SK-N-SH (cell line): ENCODE results near the gene PPT2. TPM values are rescaled to one million over a fixed set of nuclear protein-coding genes. Genes with fewer than 3 reads are reported as not detected.
A peak's percentile ranks its signal among the peaks of the same experiment; 100 is the strongest.

Experiments
- CTCF ChIA-PET: fragments of 300-600, 350-600 bp; formaldehyde crosslinking; extraction: SDS; loops from one replicate; lab custom pipeline; 2021; lab: Yijun Ruan, JAX
- POLR2A ChIA-PET: fragments of 350-600 bp; sonication (Branson Sonifier 250); formaldehyde crosslinking; extraction: SDS; loops from one replicate; lab custom pipeline; 2020; ENCODE audit warnings: antibody characterized with exemption, inconsistent platforms; lab: Yijun Ruan, JAX
- DNase-seq: peaks from one replicate; pipeline ENCODE4 v3.0.0; 2012
- H2AFZ ChIP-seq: fragments of 200-600 bp; sonication (generic); 2 replicates; pipeline ENCODE4 v1.8.1; 2016; ENCODE audit warnings: antibody characterized with exemption, mild to moderate bottlenecking, low read depth
- H3F3A ChIP-seq: fragments of 200-600 bp; sonication (generic); replicated peaks from 2 replicates; pipeline ENCODE3; 2016; ENCODE audit warnings: antibody characterized with exemption, mild to moderate bottlenecking; ENCODE audit not compliant: insufficient read depth
- H3K27ac ChIP-seq, 2 experiments: fragments of 200-500 bp in 1 of 2; fragments of 200-600 bp in 1 of 2; sonication (Bioruptor generic) in 1 of 2; sonication (generic), shearing (Covaris generic) in 1 of 2; 2 replicates each; pipeline versions ENCODE4 v1.5.1 to v1.6.1; 2014 to 2016; ENCODE audit warnings: low read depth in 2 of 2, inconsistent platforms in 1 of 2, low read length in 1 of 2, mild to moderate bottlenecking in 1 of 2, mixed read lengths in 1 of 2
- H3K27me3 ChIP-seq: fragments of 200-600 bp; sonication (generic), shearing (Covaris generic); 2 replicates; pipeline ENCODE4 v1.6.1; 2016; ENCODE audit warnings: mixed run types; ENCODE audit not compliant: insufficient read depth
- H3K36me3 ChIP-seq, 2 experiments: fragments of 200-500 bp in 1 of 2; fragments of 200-600 bp in 1 of 2; sonication (Bioruptor generic) in 1 of 2; sonication (generic) in 1 of 2; replicated peaks in 1 of 2; 2 replicates each; pipeline versions ENCODE3 to v1.5.1; 2014 to 2016; ENCODE audit warnings: low read length in 1 of 2, mild to moderate bottlenecking in 1 of 2; ENCODE audit not compliant: insufficient read depth in 2 of 2, control insufficient read depth in 1 of 2
- H3K4me1 ChIP-seq, 2 experiments: fragments of 200-500 bp in 1 of 2; fragments of 200-600 bp in 1 of 2; sonication (Bioruptor generic) in 1 of 2; sonication (generic), shearing (Covaris generic) in 1 of 2; 2 replicates each; pipeline versions ENCODE4 v1.5.1 to v1.6.1; 2014 to 2016; ENCODE audit warnings: low read depth in 1 of 2, low read length in 1 of 2, mixed run types in 1 of 2; ENCODE audit not compliant: insufficient read depth in 2 of 2, control insufficient read depth in 1 of 2
- H3K4me2 ChIP-seq: fragments of 200-600 bp; sonication (generic), shearing (Covaris generic); 2 replicates; pipeline ENCODE4 v1.6.1; 2017; ENCODE audit warnings: mixed run types
- H3K4me3 ChIP-seq, 2 experiments: fragments of 200-500 bp in 1 of 2; fragments of 200-600 bp in 1 of 2; sonication (Bioruptor generic) in 1 of 2; sonication (generic), shearing (Covaris generic) in 1 of 2; 2 replicates each; pipeline versions ENCODE4 v1.5.1 to v1.8.1; 2014 to 2016; ENCODE audit warnings: low read depth in 2 of 2, inconsistent platforms in 1 of 2, low read length in 1 of 2, mild to moderate bottlenecking in 1 of 2, mixed read lengths in 1 of 2, moderate library complexity in 1 of 2
- H3K79me2 ChIP-seq: fragments of 200-600 bp; sonication (generic); 2 replicates; pipeline ENCODE4 v1.8.1; 2017; ENCODE audit warnings: mild to moderate bottlenecking; ENCODE audit not compliant: insufficient read depth
- H3K9ac ChIP-seq: fragments of 200-600 bp; sonication (generic); 2 replicates; pipeline ENCODE4 v1.6.1; 2017; ENCODE audit warnings: mixed run types
- H3K9me2 ChIP-seq: fragments of 200-600 bp; sonication (generic); 2 replicates; pipeline ENCODE4 v1.6.1; 2017; ENCODE audit warnings: mixed run types
- H3K9me3 ChIP-seq: fragments of 200-600 bp; sonication (generic); 2 replicates; pipeline ENCODE4 v1.6.1; 2017; ENCODE audit warnings: mixed run types, mild to moderate bottlenecking, moderate library complexity
- H4K20me1 ChIP-seq: fragments of 200-600 bp; sonication (generic); 2 replicates; pipeline ENCODE4 v1.6.1; 2017; ENCODE audit warnings: mild to moderate bottlenecking, mixed run types; ENCODE audit not compliant: insufficient read depth
- CHD2 ChIP-seq: fragments of 150-350 bp; IDR thresholded peaks from 2 replicates; pipeline ENCODE4 v1.6.1; 2018; ENCODE audit warnings: low read length; ENCODE audit not compliant: partially characterized antibody
- ELF1 ChIP-seq: IDR thresholded peaks from 2 replicates; pipeline ENCODE4 v1.4.0; 2012
- EP300 ChIP-seq, 2 experiments: IDR thresholded peaks; 2 replicates each; pipeline versions ENCODE4 v1.4.0 to v1.6.1; 2012; ENCODE audit warnings: borderline replicate concordance in 1 of 2, low read depth in 1 of 2, low read length in 1 of 2
- EZH2phosphoT487 ChIP-seq: fragments of 200-600 bp; sonication (generic); IDR thresholded peaks from 2 replicates; pipeline ENCODE4 v1.6.1; 2017; ENCODE audit warnings: low read depth, mixed run types, mild to moderate bottlenecking, antibody characterized with exemption, moderate library complexity, borderline replicate concordance
- FOXJ3 ChIP-seq: sonication (generic); formaldehyde crosslinking; IDR thresholded peaks from 2 replicates; pipeline ENCODE4 v1.5.1; 2020; ENCODE audit warnings: mild to moderate bottlenecking, missing genetic modification reagents
- GABPA ChIP-seq: IDR thresholded peaks from 2 replicates; pipeline ENCODE4 v1.4.0; 2012; ENCODE audit warnings: low read depth, mild to moderate bottlenecking
- GATA2 ChIP-seq: sonication (generic); formaldehyde crosslinking; IDR thresholded peaks from 2 replicates; pipeline ENCODE4 v1.5.0; 2020; ENCODE audit warnings: mild to moderate bottlenecking, missing genetic modification reagents
- MAX ChIP-seq: IDR thresholded peaks from 2 replicates; pipeline ENCODE4 v1.4.0; 2012; ENCODE audit warnings: low read depth
- MEF2A ChIP-seq: IDR thresholded peaks from 2 replicates; pipeline ENCODE4 v1.4.0; 2012; ENCODE audit warnings: low read depth, borderline replicate concordance
- MXI1 ChIP-seq: IDR thresholded peaks from 2 replicates; pipeline ENCODE4 v1.6.1; 2012; ENCODE audit warnings: mild to moderate bottlenecking, low read depth, low read length, improper control_type of control experiment
- NFIC ChIP-seq: IDR thresholded peaks from 2 replicates; pipeline ENCODE4 v1.4.0; 2012; ENCODE audit warnings: borderline replicate concordance
- NRF1 ChIP-seq: IDR thresholded peaks from 2 replicates; pipeline ENCODE4 v1.6.1; 2012; ENCODE audit warnings: low read depth, mild to moderate bottlenecking, low read length
- PBX3 ChIP-seq: IDR thresholded peaks from 2 replicates; pipeline ENCODE4; 2012
- POLR2AphosphoS5 ChIP-seq: IDR thresholded peaks from 2 replicates; pipeline ENCODE4 v1.6.1; 2012; ENCODE audit warnings: low read depth, low read length
- RAD21 ChIP-seq: IDR thresholded peaks from 2 replicates; pipeline ENCODE4 v1.6.1; 2012; ENCODE audit warnings: mild to moderate bottlenecking, low read length
- SIN3A ChIP-seq: IDR thresholded peaks from 2 replicates; pipeline ENCODE4 v1.6.1; 2012; ENCODE audit warnings: low read depth, mild to moderate bottlenecking, low read length, moderate library complexity, borderline replicate concordance
- TCF12 ChIP-seq: IDR thresholded peaks from 2 replicates; pipeline ENCODE4 v1.4.0; 2012
- TEAD4 ChIP-seq: IDR thresholded peaks from 2 replicates; pipeline ENCODE4 v1.4.0; 2012; ENCODE audit warnings: mild to moderate bottlenecking, borderline replicate concordance; ENCODE audit not compliant: insufficient read depth
- YY1 ChIP-seq: IDR thresholded peaks from 2 replicates; pipeline ENCODE4 v1.4.0; 2012; ENCODE audit warnings: low read depth, mild to moderate bottlenecking
- WGBS: methylation state at CpG from one replicate; pipeline ENCODE4 v1.1.6; 2017; ENCODE audit warnings: low lambda C conversion rate; 5-methylcytosine and 5-hydroxymethylcytosine counted together
- polyA plus RNA-seq, 3 experiments: library from polyadenylated mRNA; depleted of rRNA; stranded (reverse); fragments of >200 nt; gene quantifications; 2 replicates each; pipeline ENCODE4 v1.2.3, GENCODE V29; 2012
- TF ChIP-seq, protein P1 (sequence below): fragments of 150-350 bp; IDR thresholded peaks from 2 replicates; pipeline ENCODE4 v1.6.1; 2016; ENCODE audit warnings: mild to moderate bottlenecking, low read depth, low read length
- TF ChIP-seq, protein P2 (sequence below): IDR thresholded peaks from 2 replicates; pipeline ENCODE4 v1.4.0; 2012; ENCODE audit warnings: low read depth, borderline replicate concordance
- TF ChIP-seq, protein P3 (sequence below): fragments of 150-350 bp; IDR thresholded peaks from 2 replicates; pipeline ENCODE4 v1.6.1; 2017; ENCODE audit warnings: antibody characterized with exemption, low read length, low read depth, borderline replicate concordance

PPT2 gene
- polyA plus RNA-seq, 1 of the 3 experiments (the other 2 are of a cell fraction) = 32.7 TPM

- TF ChIP-seq, protein P1, sequence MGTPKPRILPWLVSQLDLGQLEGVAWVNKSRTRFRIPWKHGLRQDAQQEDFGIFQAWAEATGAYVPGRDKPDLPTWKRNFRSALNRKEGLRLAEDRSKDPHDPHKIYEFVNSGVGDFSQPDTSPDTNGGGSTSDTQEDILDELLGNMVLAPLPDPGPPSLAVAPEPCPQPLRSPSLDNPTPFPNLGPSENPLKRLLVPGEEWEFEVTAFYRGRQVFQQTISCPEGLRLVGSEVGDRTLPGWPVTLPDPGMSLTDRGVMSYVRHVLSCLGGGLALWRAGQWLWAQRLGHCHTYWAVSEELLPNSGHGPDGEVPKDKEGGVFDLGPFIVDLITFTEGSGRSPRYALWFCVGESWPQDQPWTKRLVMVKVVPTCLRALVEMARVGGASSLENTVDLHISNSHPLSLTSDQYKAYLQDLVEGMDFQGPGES = no peak
- 0 out of 2 replicates have a peak, but pooled peaks have one; percentile 17 for TF ChIP-seq YY1
- no peak for TF ChIP-seq PBX3
- no peak for TF ChIP-seq EZH2phosphoT487
- TF ChIP-seq MEF2A = no peak
- no peak for TF ChIP-seq GATA2 (CRISPR knock-in tag)
Observed at GRCh38 chr6:32194825-32195651, 41.1 kb downstream of the PPT2 start (continued).

GRCh38 chr6:32195652-32195901, 41.6 kb downstream of the PPT2 start:
- no peak overlapping the region; the same call in 1 of the 2 replicates for H3K4me2 ChIP-seq
- H4K20me1 ChIP-seq = no peaks in the 10 kb centered on the region
- 2% methylated on average over 10 of the region's 25 CpGs for WGBS
- H3K9me2 ChIP-seq = no peaks in the 10 kb centered on the region
- peak overlapping the region; percentile 100; the same call in 1 of the 2 replicates for H3K9ac ChIP-seq
- H2AFZ ChIP-seq = no peak overlapping the region
- no peaks in the 10 kb centered on the region for H3K27me3 ChIP-seq
- CTCF ChIA-PET = interaction anchor here (0.7 to 2.3 kb wide), 12 partner anchors 13 to 643 kb away, joined by 3 to 17 read pairs (median 5); partner anchors contain the start of genes AGPAT1, ATF6B, EGFL8 and FKBPL
- H3K4me3 ChIP-seq = peak overlapping the region; percentile 83 to 95
- peaks cover 15% of the 10 kb centered on the region for H3F3A ChIP-seq
- DNase-seq = peak; percentile 94
- H3K27ac ChIP-seq = peak overlapping the region in 1 of 2 experiments; percentile 100; a peak in 3 of 4 replicates
- peak; percentile 78; the same call in 1 of the 2 replicates for TF ChIP-seq SIN3A
- TF ChIP-seq ELF1 = no peak
- peak; percentile 93 for TF ChIP-seq NRF1
- peak; percentile 67 for TF ChIP-seq CHD2
- TF ChIP-seq, protein P2, sequence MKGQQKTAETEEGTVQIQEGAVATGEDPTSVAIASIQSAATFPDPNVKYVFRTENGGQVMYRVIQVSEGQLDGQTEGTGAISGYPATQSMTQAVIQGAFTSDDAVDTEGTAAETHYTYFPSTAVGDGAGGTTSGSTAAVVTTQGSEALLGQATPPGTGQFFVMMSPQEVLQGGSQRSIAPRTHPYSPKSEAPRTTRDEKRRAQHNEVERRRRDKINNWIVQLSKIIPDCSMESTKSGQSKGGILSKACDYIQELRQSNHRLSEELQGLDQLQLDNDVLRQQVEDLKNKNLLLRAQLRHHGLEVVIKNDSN = no peak
- no peak for TF ChIP-seq NFIC
- no peak for TF ChIP-seq MAX
- TF ChIP-seq, protein P3, sequence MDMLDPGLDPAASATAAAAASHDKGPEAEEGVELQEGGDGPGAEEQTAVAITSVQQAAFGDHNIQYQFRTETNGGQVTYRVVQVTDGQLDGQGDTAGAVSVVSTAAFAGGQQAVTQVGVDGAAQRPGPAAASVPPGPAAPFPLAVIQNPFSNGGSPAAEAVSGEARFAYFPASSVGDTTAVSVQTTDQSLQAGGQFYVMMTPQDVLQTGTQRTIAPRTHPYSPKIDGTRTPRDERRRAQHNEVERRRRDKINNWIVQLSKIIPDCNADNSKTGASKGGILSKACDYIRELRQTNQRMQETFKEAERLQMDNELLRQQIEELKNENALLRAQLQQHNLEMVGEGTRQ = no peak
- no peak for TF ChIP-seq TCF12
- no peak for TF ChIP-seq GABPA
- TF ChIP-seq POLR2AphosphoS5 = no peak
- no peak for TF ChIP-seq MEF2A
- TF ChIP-seq YY1 = 0 out of 2 replicates have a peak, but pooled peaks have one; percentile 11
- no peak for TF ChIP-seq EP300 (IDR thresholded peaks at IDR 0.05; ENCODE audit: borderline replicate concordance in 1 of 2, low read depth in 1 of 2, low read length in 1 of 2)
- TF ChIP-seq, protein P1 = no peak
- no peak for TF ChIP-seq TEAD4
- TF ChIP-seq MXI1 = peak; percentile 98
- TF ChIP-seq FOXJ3 (CRISPR knock-in tag) = no peak
- no peak for TF ChIP-seq RAD21
- H3K36me3 ChIP-seq = no peaks in the 10 kb centered on the region
- H3K79me2 ChIP-seq = no peaks in the 10 kb centered on the region
- POLR2A ChIA-PET = interaction anchor here (0.5 to 2.2 kb wide), 11 partner anchors 9 to 1013 kb away, joined by 3 to 16 read pairs (median 4); partner anchors contain the start of genes ATF6B, DDX39B, DXO and FKBPL
- H3K4me1 ChIP-seq = peaks cover 6 to 23% of the 10 kb centered on the region in 2 experiments; a peak in 1 of 4 replicates
- no peaks in the 10 kb centered on the region for H3K9me3 ChIP-seq
